Measurements from ENCODE around the gene TBC1D2B. TPM values are rescaled to one million over a fixed set of nuclear protein-coding genes. Genes with fewer than 3 reads are reported as not detected.

TBC1D2B gene
- total and polyA plus RNA-seq, 4 donors = 9.8 to 109 (median 53.2) TPM

DNA sequence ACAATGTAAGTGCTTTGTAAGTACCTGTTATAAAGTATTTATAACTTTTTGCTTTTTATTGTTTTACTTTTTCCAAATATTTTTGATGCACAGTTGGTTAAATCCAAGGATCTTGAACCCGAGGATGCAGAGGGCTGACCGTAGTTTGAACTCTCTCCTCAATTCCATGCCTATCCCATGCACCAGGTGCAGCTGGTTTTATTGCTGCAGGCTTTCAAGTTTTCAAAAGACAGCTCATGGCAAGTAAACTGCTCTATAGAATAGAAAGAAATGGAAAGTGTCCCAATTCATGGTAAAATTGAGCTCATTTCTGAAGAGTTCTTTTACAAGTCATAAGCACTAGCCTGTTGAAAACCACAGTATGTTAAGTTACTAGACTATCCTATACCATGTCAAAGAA is 131.9 kb downstream of the TBC1D2B start:
- Histone ChIP-seq H3K36me3 (ENCODE audit: control insufficient read depth in 1 of 2, insufficient read depth in 2 of 2, low read length in 1 of 2) (no peaks in the 10 kb centered on the region), H3K27ac (ENCODE audit: low read depth in 1 of 2, low read length in 2 of 2) (no peak overlapping the region), H3K27me3 (ENCODE audit: control insufficient read depth in 1 of 2, insufficient read depth in 2 of 2, low read length in 1 of 2) (no peaks in the 10 kb centered on the region), H3K4me3 (ENCODE audit: low read length in 2 of 2) (no peak overlapping the region), H3K4me1 (ENCODE audit: control insufficient read depth in 1 of 2, insufficient read depth in 2 of 2, low read length in 2 of 2) (no peaks in the 10 kb centered on the region), H3K9me3 (ENCODE audit: control insufficient read depth, low read length) (no peaks in the 10 kb centered on the region)
- intact Hi-C loops (cut with DNase I) = no loop called here
- no peak for DNase-seq
- 91% methylated on average over 2 of the region's 2 CpGs for WGBS, 2 donors
- ATAC-seq (ENCODE audit: low FRiP score) = no peak

Other genes starting within 250 kb of the TBC1D2B start
- gene SH2D7, start 14.8 kb upstream of the TBC1D2B start, total RNA-seq = not detected
- 1 to 10 TPM in 1 of 2 donors, not detected in 1; 1.0 TPM for gene SH2D7, start 14.8 kb upstream of the TBC1D2B start, polyA plus RNA-seq
- gene CIB2, start 53.7 kb upstream of the TBC1D2B start, total RNA-seq = 1 to 10 TPM; 6.3 to 6.9 TPM
- gene CIB2, start 53.7 kb upstream of the TBC1D2B start, polyA plus RNA-seq = 1 to 10 TPM; 8.4 to 9.1 TPM
- gene IDH3A, start 71.7 kb upstream of the TBC1D2B start, total RNA-seq = 10 to 100 TPM; 60.7 to 68.3 TPM
- 10 to 100 TPM; 36.7 to 99.3 TPM for gene IDH3A, start 71.7 kb upstream of the TBC1D2B start, polyA plus RNA-seq
- not detected for gene ACSBG1, start 156.9 kb upstream of the TBC1D2B start, total RNA-seq
- gene ACSBG1, start 156.9 kb upstream of the TBC1D2B start, polyA plus RNA-seq = under 1 TPM; 0.18 to 0.25 TPM
- gene DNAJA4, start 186.9 kb upstream of the TBC1D2B start, total RNA-seq = 10 to 100 TPM; 20.2 to 53.0 TPM
- 10 to 100 TPM; 12.0 to 17.0 TPM for gene DNAJA4, start 186.9 kb upstream of the TBC1D2B start, polyA plus RNA-seq
- 10 to 100 TPM; 41.4 to 48.3 TPM for gene SKIC8, start 221.9 kb upstream of the TBC1D2B start, total RNA-seq
- gene SKIC8, start 221.9 kb upstream of the TBC1D2B start, polyA plus RNA-seq = 10 to 100 TPM; 61.1 to 65.2 TPM